HCT116 (cell line): ENCODE data around the gene APOLD1. TPM values are rescaled to one million over a fixed set of nuclear protein-coding genes. Genes with fewer than 3 reads are reported as not detected.
A peak's percentile ranks its signal among the peaks of the same experiment; 100 is the strongest.

Experiments used
- ATAC-seq: fragments of 200-7000 bp; cut with Tn5 transposase; 2 replicates; pipeline ENCODE4 v1.9.1; 2020; ENCODE audit warnings: mild to moderate bottlenecking, moderate library complexity
- BruUV-seq: library from RNA; stranded (reverse); fragments of 400-500 nt; replicated peaks from 2 replicates; lab custom pipeline; 2021; lab: Mats Ljungman, UMichigan
- CTCF ChIA-PET: fragments of 300-600 bp; sonication (Branson Sonifier 250); formaldehyde crosslinking; loops from one replicate; lab custom pipeline; 2021; ENCODE audit warnings: antibody characterized with exemption; lab: Charles Lee
- POLR2A ChIA-PET: fragments of 300-600, 350-600 bp; sonication (Branson Sonifier 250); formaldehyde crosslinking; loops from one replicate; lab custom pipeline; 2021; ENCODE audit warnings: antibody characterized with exemption; lab: Charles Lee
- RAD21 ChIA-PET, 2 experiments: fragments of 300-600 bp; sonication (Branson Sonifier 250); formaldehyde crosslinking; loops; one replicate each; lab custom pipeline; 2023; ENCODE audit warnings: low total read pairs in 2 of 2; ENCODE audit not compliant: uncharacterized antibody in 2 of 2, unreplicated experiment in 2 of 2, low non-redundant PET in 1 of 2; lab: Charles Lee
- DNase-seq: peaks from one replicate; pipeline ENCODE4 v3.0.0-alpha.2; 2010; ENCODE audit warnings: low read depth, low spot score
- H2AFZ ChIP-seq: fragments of 200-600 bp; shearing (Covaris generic), sonication (generic); 2 replicates; pipeline ENCODE4 v1.6.1; 2017; ENCODE audit warnings: low read depth, mixed run types, mixed read lengths, antibody characterized with exemption, low read length; ENCODE audit not compliant: poor library complexity, severe bottlenecking
- H3K27ac ChIP-seq: 2 replicates; pipeline ENCODE4 v1.5.1; 2012; ENCODE audit warnings: low read depth, low read length
- H3K27me3 ChIP-seq: fragments of 200-600 bp; sonication (generic); 2 replicates; pipeline ENCODE4 v1.6.1; 2016; ENCODE audit warnings: mixed run types, low read length, mixed read lengths; ENCODE audit not compliant: insufficient read depth
- H3K36me3 ChIP-seq, 2 experiments: fragments of 200-500 bp in 1 of 2; fragments of 200-600 bp in 1 of 2; sonication (Bioruptor generic) in 1 of 2; sonication (generic) in 1 of 2; 2 replicates each; pipeline versions ENCODE4 v1.5.1 to v1.6.1; 2014 to 2016; ENCODE audit warnings: low read length in 2 of 2, inconsistent platforms in 1 of 2, mixed read lengths in 1 of 2, mixed run types in 1 of 2; ENCODE audit not compliant: insufficient read depth in 2 of 2, control insufficient read depth in 1 of 2
- H3K4me1 ChIP-seq, 2 experiments: fragments of 200-600 bp in 1 of 2; sonication (generic) in 1 of 2; 2 replicates each; pipeline versions ENCODE4 v1.5.1 to v1.6.1; 2012 to 2017; ENCODE audit warnings: low read length in 2 of 2, inconsistent platforms in 1 of 2, mild to moderate bottlenecking in 1 of 2, mixed read lengths in 1 of 2, mixed run types in 1 of 2, moderate library complexity in 1 of 2; ENCODE audit not compliant: insufficient read depth in 2 of 2, control insufficient read depth in 1 of 2
- H3K4me2 ChIP-seq: fragments of 200-600 bp; sonication (generic); 2 replicates; pipeline ENCODE4 v1.6.1; 2017; ENCODE audit warnings: mixed run types, low read length, mixed read lengths
- H3K4me3 ChIP-seq, 2 experiments: fragments of 200-600 bp in 1 of 2; sonication (generic) in 1 of 2; replicated peaks in 1 of 2; 2 replicates each; pipeline ENCODE4 v1.5.1; 2011 to 2016; ENCODE audit warnings: low read length in 2 of 2, control low read depth in 1 of 2, low read depth in 1 of 2, mild to moderate bottlenecking in 1 of 2, mixed read lengths in 1 of 2, mixed run types in 1 of 2
- H3K79me2 ChIP-seq: fragments of 200-600 bp; sonication (generic); 2 replicates; pipeline ENCODE4 v1.6.1; 2017; ENCODE audit warnings: mild to moderate bottlenecking, mixed run types, low read length, moderate library complexity, mixed read lengths; ENCODE audit not compliant: insufficient read depth
- H3K9ac ChIP-seq: fragments of 200-600 bp; sonication (generic); 2 replicates; pipeline ENCODE4 v1.6.1; 2016; ENCODE audit warnings: low read length, mixed read lengths
- H3K9me2 ChIP-seq: fragments of 200-600 bp; sonication (generic), shearing (Covaris generic); 2 replicates; pipeline ENCODE4 v1.6.1; 2017; ENCODE audit warnings: mixed run types, mild to moderate bottlenecking, moderate library complexity; ENCODE audit not compliant: insufficient read depth
- H3K9me3 ChIP-seq, 2 experiments: fragments of 200-500 bp in 1 of 2; fragments of 200-600 bp in 1 of 2; sonication (Bioruptor generic) in 1 of 2; sonication (generic) in 1 of 2; 2 replicates each; pipeline ENCODE4 v1.6.1; 2014 to 2017; ENCODE audit warnings: low read length in 2 of 2, mixed read lengths in 2 of 2, inconsistent platforms in 1 of 2, low read depth in 1 of 2, mild to moderate bottlenecking in 1 of 2, mixed run types in 1 of 2, moderate library complexity in 1 of 2; ENCODE audit not compliant: control insufficient read depth in 1 of 2, insufficient read depth in 1 of 2
- H4K20me1 ChIP-seq: fragments of 200-600 bp; sonication (generic), shearing (Covaris generic); 2 replicates; pipeline ENCODE4 v1.6.1; 2017; ENCODE audit warnings: mixed run types, mild to moderate bottlenecking, moderate library complexity; ENCODE audit not compliant: insufficient read depth
- ATF3 ChIP-seq: IDR thresholded peaks from 2 replicates; pipeline ENCODE4 v1.6.1; 2012
- CBX3 ChIP-seq: IDR thresholded peaks from 2 replicates; pipeline ENCODE4 v1.6.1; 2012; ENCODE audit warnings: low read depth
- CEBPB ChIP-seq: IDR thresholded peaks from 2 replicates; pipeline ENCODE4 v1.6.1; 2012; ENCODE audit warnings: low read depth
- CTCF ChIP-seq, 3 experiments: fragments of 200-600 bp in 1 of 3; sonication (generic) in 1 of 3; IDR thresholded peaks in 2 of 3; conservative IDR thresholded peaks in 1 of 3; 2 replicates each; pipeline ENCODE4 v1.5.1; 2012 to 2017; ENCODE audit warnings: low read depth in 2 of 3, low read length in 2 of 3, antibody characterized with exemption in 1 of 3, borderline replicate concordance in 1 of 3, control low read depth in 1 of 3, mild to moderate bottlenecking in 1 of 3, mixed read lengths in 1 of 3, mixed run types in 1 of 3, moderate library complexity in 1 of 3; ENCODE audit not compliant: insufficient read depth in 1 of 3
- ELF1 ChIP-seq: IDR thresholded peaks from 2 replicates; pipeline ENCODE4 v1.6.1; 2012; ENCODE audit warnings: low read depth, borderline replicate concordance
- EZH2 ChIP-seq: fragments of 200-600 bp; sonication (generic); IDR thresholded peaks from 2 replicates; pipeline ENCODE4 v1.6.1; 2017; ENCODE audit warnings: antibody characterized with exemption, mixed run types
- EZH2phosphoT487 ChIP-seq: fragments of 200-600 bp; IDR thresholded peaks from 2 replicates; pipeline ENCODE4 v1.6.1; 2018; ENCODE audit warnings: antibody characterized with exemption, borderline replicate concordance
- JUND ChIP-seq: IDR thresholded peaks from 2 replicates; pipeline ENCODE4 v1.6.1; 2012
- MAX ChIP-seq: IDR thresholded peaks from 2 replicates; pipeline ENCODE4 v1.6.1; 2012
- POLR2A ChIP-seq: IDR thresholded peaks from 2 replicates; pipeline ENCODE4 v1.7.0; 2011; ENCODE audit warnings: borderline replicate concordance; ENCODE audit not compliant: insufficient read depth, insufficient read length; ENCODE audit errors: extremely low read depth
- REST ChIP-seq: IDR thresholded peaks from 2 replicates; pipeline ENCODE4 v1.6.1; 2012; ENCODE audit warnings: low read depth
- SRF ChIP-seq: IDR thresholded peaks from 2 replicates; pipeline ENCODE4 v1.6.1; 2012; ENCODE audit warnings: low read depth
- TCF7L2 ChIP-seq: IDR thresholded peaks from 2 replicates; pipeline ENCODE4 v1.7.0; 2011; ENCODE audit warnings: borderline replicate concordance, inconsistent platforms; ENCODE audit not compliant: insufficient read depth, insufficient read length; ENCODE audit errors: extremely low read depth
- YY1 ChIP-seq: IDR thresholded peaks from 2 replicates; pipeline ENCODE4 v1.6.1; 2011; ENCODE audit warnings: low read length, low read depth, moderate library complexity, mild to moderate bottlenecking; ENCODE audit not compliant: insufficient replicate concordance; ENCODE audit errors: extremely low read depth
- ZBTB33 ChIP-seq: IDR thresholded peaks from 2 replicates; pipeline ENCODE4 v1.6.1; 2011; ENCODE audit warnings: mild to moderate bottlenecking, low read length, moderate library complexity; ENCODE audit not compliant: insufficient replicate concordance; ENCODE audit errors: extremely low read depth
- ZNF274 ChIP-seq: fragments of 200-500 bp; sonication (Bioruptor generic); IDR thresholded peaks from 2 replicates; pipeline ENCODE4 v1.6.1; 2014; ENCODE audit warnings: mild to moderate bottlenecking, low read depth, low read length, inconsistent platforms
- intact Hi-C: fragments of 100-400 bp; cut with micrococcal nuclease; formaldehyde crosslinking; loops from 2 replicates; pipeline ENCODE4 v1.10.0; 2022
- total RNA-seq: library from RNA; stranded (reverse); gene quantifications from one replicate; pipeline ENCODE4 v1.2.1, GENCODE V29; 2021; ENCODE audit not compliant: unreplicated experiment

Gene APOLD1
- total RNA-seq, 1 experiment from 2014 or later: 3.9 TPM

- TF ChIP-seq ZBTB33 (no peak), CTCF (IDR thresholded peaks at IDR 0.05 in 2 of 3, conservative IDR thresholded peaks at IDR 0.05 in 1 of 3; ENCODE audit: borderline replicate concordance in 1 of 3, insufficient read depth in 1 of 3, low read depth in 2 of 3, low read length in 2 of 3) (no peak), JUND (no peak), SRF (no peak)
Observed at GRCh38 chr12:12817616-12818015, 32.2 kb downstream of the APOLD1 start (continued).

- ATAC-seq: no peak
- no TSS peak for BruUV-seq
- intact Hi-C loops: loop anchor here (10.0 kb wide), 2 partner anchors 166 to 276 kb away; no protein-coding TSS in a partner anchor
- Histone ChIP-seq H3K4me3 (no peak overlapping the region), H3K27ac (peak overlapping the region; percentile 75), H3K27me3 (no peaks in the 10 kb centered on the region), H3K4me2 (peak overlapping the region; percentile 57), H3K9me3 (no peaks in the 10 kb centered on the region), H3K36me3 (peaks cover 41 to 69% of the 10 kb centered on the region in 2 experiments), H3K9ac (peak overlapping the region; percentile 32), H3K4me1 (peaks cover 32 to 65% of the 10 kb centered on the region in 2 experiments), H4K20me1 (no peaks in the 10 kb centered on the region), H2AFZ (no peak overlapping the region), H3K79me2 (peaks cover 93% of the 10 kb centered on the region), H3K9me2 (no peaks in the 10 kb centered on the region)
- ChIA-PET POLR2A (no interaction called here), CTCF (interaction anchor here (1.0 kb wide), 1 partner anchor 82 kb away, joined by 3 read pairs; no protein-coding TSS in a partner anchor), RAD21 (no interaction called here)
- no peak for DNase-seq
- TF ChIP-seq CBX3 (no peak), TCF7L2 (no peak), REST (no peak), POLR2A (no peak), SRF (no peak), CEBPB (no peak), EZH2phosphoT487 (no peak), ATF3 (no peak), ELF1 (no peak), ZNF274 (no peak), YY1 (no peak), MAX (no peak), EZH2 (no peak)
Observed at GRCh38 chr12:12818701-12819100, 33.2 kb downstream of the APOLD1 start.
